Hematopoietic multipotent progenitor cell (in vitro differentiated cells): ENCODE data around the gene MRAP2. TPM values are rescaled to one million over a fixed set of nuclear protein-coding genes. Genes with fewer than 3 reads are reported as not detected.

Experiments used
- DNase-seq, 3 donors: peaks; one replicate each; pipeline ENCODE4 v3.0.0-alpha.2; 2011 to 2015; ENCODE audit warnings: low read depth in 2 of 3, low spot score in 2 of 3
- total RNA-seq: library from RNA; depleted of rRNA; stranded (reverse); fragments of >200 nt; gene quantifications from one replicate; pipeline ENCODE4 v1.2.3, GENCODE V29; 2012

MRAP2 gene
- total RNA-seq = not detected

- DNase-seq = peak in 1 of 3 donors; percentile 20
Observed at GRCh38 chr6:84033523-84034451, at the start of gene MRAP2. Gene MRAP2, plus strand, starts transcription at chr6:84033772. Its CDS starts 21,547 bp downstream, at chr6:84055319.

GRCh38 chr6:83984411-83984810 lies 49.2 kb upstream of the MRAP2 start:
- DNase-seq = no peak

GRCh38 chr6:83985308-83985713 lies 48.3 kb upstream of the MRAP2 start:
- no peak for DNase-seq

- DNase-seq = no peak
Observed at GRCh38 chr6:83985715-83986114, 47.9 kb upstream of the MRAP2 start.

- no peak for DNase-seq
Observed at GRCh38 chr6:83998021-83998584, 35.5 kb upstream of the MRAP2 start.

- DNase-seq = no peak
Observed at GRCh38 chr6:84001119-84001518, 32.5 kb upstream of the MRAP2 start.

- no peak for DNase-seq
Observed at GRCh38 chr6:84002226-84002625, 31.3 kb upstream of the MRAP2 start.

- no peak for DNase-seq
Observed at GRCh38 chr6:84003131-84003530, 30.4 kb upstream of the MRAP2 start.

GRCh38 chr6:84003654-84004053 lies 29.9 kb upstream of the MRAP2 start:
- no peak for DNase-seq

- peak in 1 of 3 donors; percentile 1 for DNase-seq
Observed at GRCh38 chr6:84007871-84008270, 25.7 kb upstream of the MRAP2 start.

- DNase-seq = no peak
Observed at GRCh38 chr6:84013354-84013753, 20.2 kb upstream of the MRAP2 start.

GRCh38 chr6:84013931-84014330 lies 19.6 kb upstream of the MRAP2 start:
- no peak for DNase-seq

GRCh38 chr6:84016029-84016428 lies 17.5 kb upstream of the MRAP2 start:
- no peak for DNase-seq

GRCh38 chr6:84017709-84018452 lies 15.7 kb upstream of the MRAP2 start:
- DNase-seq = no peak

GRCh38 chr6:84018453-84019061 lies 15.0 kb upstream of the MRAP2 start:
- DNase-seq = no peak

GRCh38 chr6:84019141-84019841 lies 14.3 kb upstream of the MRAP2 start:
- DNase-seq = no peak

GRCh38 chr6:84019842-84020211 lies 13.7 kb upstream of the MRAP2 start:
- no peak for DNase-seq

GRCh38 chr6:84021625-84022024 lies 11.9 kb upstream of the MRAP2 start:
- DNase-seq = no peak

- no peak for DNase-seq
Observed at GRCh38 chr6:84026721-84027164, 6.8 kb upstream of the MRAP2 start.
